ENCODE measurements around the gene SUPT5H. TPM values are rescaled to one million over a fixed set of nuclear protein-coding genes. Genes with fewer than 3 reads are reported as not detected.

Gene SUPT5H
- total and polyA plus RNA-seq, 8 donors: 61.7 to 127 (median 109) TPM

DNA sequence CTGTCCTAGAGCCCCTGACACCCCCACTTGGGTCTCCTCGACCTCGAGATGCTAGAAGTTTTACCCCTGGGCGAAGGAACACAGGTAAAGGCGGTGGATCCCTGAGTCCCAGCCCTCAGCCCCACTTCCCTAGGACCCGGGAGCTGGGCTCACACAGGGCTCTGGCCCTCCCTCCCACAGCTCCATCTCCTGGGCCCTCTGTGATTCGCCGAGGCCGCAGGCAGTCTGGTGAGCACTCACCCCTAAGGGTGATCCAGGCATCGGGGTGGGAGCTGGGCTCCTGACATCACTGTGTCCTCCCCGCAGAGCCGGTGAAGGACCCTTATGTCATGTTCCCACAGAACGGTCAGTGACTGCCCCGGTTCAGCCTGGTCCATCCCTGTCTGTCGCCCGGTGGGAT is 24.6 kb upstream of the SUPT5H start:
- intact Hi-C loops (cut with DNase I; ENCODE audit: low total_unique reads): no loop called here
- Histone ChIP-seq H3K27me3 (no peaks in the 10 kb centered on the region), H3K9me3 (no peaks in the 10 kb centered on the region), H3K4me3 (no peak overlapping the region), H3K36me3 (peaks cover 13 to 93% (median 81%) of the 10 kb centered on the region in 4 donors), H3K4me1 (peaks cover 0 to 16% (median 7%) of the 10 kb centered on the region in 4 donors), H3K27ac (no peak overlapping the region)
- no peak for DNase-seq
- 90 to 96% (median 91%) methylated on average over 10 to 15 of the region's 15 CpGs for WGBS, 5 donors
- TF ChIP-seq, protein P1, sequence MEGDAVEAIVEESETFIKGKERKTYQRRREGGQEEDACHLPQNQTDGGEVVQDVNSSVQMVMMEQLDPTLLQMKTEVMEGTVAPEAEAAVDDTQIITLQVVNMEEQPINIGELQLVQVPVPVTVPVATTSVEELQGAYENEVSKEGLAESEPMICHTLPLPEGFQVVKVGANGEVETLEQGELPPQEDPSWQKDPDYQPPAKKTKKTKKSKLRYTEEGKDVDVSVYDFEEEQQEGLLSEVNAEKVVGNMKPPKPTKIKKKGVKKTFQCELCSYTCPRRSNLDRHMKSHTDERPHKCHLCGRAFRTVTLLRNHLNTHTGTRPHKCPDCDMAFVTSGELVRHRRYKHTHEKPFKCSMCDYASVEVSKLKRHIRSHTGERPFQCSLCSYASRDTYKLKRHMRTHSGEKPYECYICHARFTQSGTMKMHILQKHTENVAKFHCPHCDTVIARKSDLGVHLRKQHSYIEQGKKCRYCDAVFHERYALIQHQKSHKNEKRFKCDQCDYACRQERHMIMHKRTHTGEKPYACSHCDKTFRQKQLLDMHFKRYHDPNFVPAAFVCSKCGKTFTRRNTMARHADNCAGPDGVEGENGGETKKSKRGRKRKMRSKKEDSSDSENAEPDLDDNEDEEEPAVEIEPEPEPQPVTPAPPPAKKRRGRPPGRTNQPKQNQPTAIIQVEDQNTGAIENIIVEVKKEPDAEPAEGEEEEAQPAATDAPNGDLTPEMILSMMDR (IDR thresholded peaks at IDR 0.05): no peak
- TF ChIP-seq POLR2A (IDR thresholded peaks at IDR 0.05) (no peak), POLR2AphosphoS5 (IDR thresholded peaks at IDR 0.05) (no peak), EP300 (IDR thresholded peaks at IDR 0.05) (no peak)

DNA sequence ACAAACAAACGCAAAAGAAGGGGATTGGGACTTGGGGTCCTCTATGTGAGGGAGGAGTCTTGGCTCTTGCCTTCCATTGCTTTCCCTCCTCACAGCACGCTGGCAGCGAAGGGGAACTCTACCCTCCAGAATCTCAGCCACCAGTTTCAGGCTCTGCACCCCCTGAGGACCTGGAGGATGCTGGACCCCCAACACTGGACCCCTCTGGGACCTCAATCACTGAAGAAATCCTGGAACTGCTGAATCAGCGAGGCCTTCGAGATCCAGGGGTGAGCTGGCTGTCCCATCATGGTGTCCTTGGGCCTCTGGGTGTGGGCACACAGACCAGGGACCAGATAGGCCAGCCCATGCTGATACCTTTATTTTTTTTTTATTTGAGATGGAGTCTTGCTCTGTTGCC is 23.4 kb upstream of the SUPT5H start:
- Histone ChIP-seq H3K36me3 (peaks cover 13 to 83% (median 77%) of the 10 kb centered on the region in 4 donors), H3K4me3 (no peak overlapping the region), H3K27me3 (no peaks in the 10 kb centered on the region), H3K9me3 (no peaks in the 10 kb centered on the region), H3K27ac (no peak overlapping the region), H3K4me1 (peaks cover 0 to 3% (median under 1%) of the 10 kb centered on the region in 4 donors)
- intact Hi-C loops (cut with DNase I; ENCODE audit: low total_unique reads): no loop called here
- DNase-seq: no peak
- TF ChIP-seq, protein P1 (IDR thresholded peaks at IDR 0.05): no peak
- TF ChIP-seq POLR2AphosphoS5 (IDR thresholded peaks at IDR 0.05): no peak
- TF ChIP-seq EP300 (IDR thresholded peaks at IDR 0.05): no peak
- no peak for TF ChIP-seq POLR2A (IDR thresholded peaks at IDR 0.05)
- 89 to 97% (median 94%) methylated on average over 5 of the region's 5 CpGs for WGBS, 5 donors

DNA sequence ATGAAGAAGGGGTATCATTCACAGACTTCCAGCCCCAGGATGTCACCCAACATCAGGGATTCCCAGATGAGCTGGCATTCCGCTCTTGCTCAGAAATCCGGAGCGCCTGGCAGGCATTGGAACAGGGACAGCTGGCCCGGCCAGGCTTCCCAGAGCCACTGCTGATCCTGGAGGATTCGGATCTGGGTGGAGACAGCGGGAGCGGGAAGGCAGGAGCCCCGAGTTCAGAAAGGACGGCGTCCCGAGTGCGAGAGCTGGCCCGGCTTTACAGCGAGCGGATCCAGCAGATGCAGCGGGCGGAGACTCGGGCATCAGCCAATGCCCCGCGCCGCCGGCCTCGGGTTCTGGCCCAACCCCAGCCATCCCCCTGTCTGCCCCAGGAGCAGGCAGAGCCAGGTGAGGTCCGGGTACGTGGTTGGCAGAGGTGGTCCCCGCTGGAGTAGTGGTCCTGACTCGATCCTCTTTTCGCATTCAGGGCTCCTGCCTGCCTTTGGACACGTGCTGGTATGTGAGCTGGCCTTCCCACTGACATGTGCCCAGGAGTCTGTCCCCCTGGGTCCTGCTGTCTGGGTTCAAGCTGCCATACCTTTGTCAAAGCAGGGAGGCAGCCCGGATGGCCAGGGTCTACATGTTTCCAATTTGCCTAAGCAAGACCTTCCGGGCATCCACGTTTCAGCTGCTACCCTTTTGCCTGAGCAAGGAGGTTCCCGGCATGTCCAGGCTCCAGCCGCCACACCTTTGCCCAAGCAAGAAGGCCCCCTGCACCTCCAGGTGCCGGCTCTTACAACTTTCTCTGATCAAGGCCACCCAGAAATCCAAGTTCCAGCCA is 21.9 kb upstream of the SUPT5H start:
- no peak overlapping the region for H3K27ac ChIP-seq
- intact Hi-C loops (cut with DNase I; ENCODE audit: low total_unique reads): no loop called here
- DNase-seq: no peak
- peaks cover 8 to 69% (median 65%) of the 10 kb centered on the region in 4 donors for H3K36me3 ChIP-seq
- H3K4me1 ChIP-seq: peaks cover 7 to 11% (median 10%) of the 10 kb centered on the region in 4 donors
- H3K27me3 ChIP-seq: no peaks in the 10 kb centered on the region
- 88 to 92% (median 90%) methylated on average over 34 to 35 of the region's 35 CpGs for whole genome bisulfite sequencing, 5 donors
- H3K9me3 ChIP-seq: no peaks in the 10 kb centered on the region
- TF ChIP-seq POLR2A (IDR thresholded peaks at IDR 0.05) (no peak), POLR2AphosphoS5 (IDR thresholded peaks at IDR 0.05) (no peak), EP300 (IDR thresholded peaks at IDR 0.05) (no peak)
- TF ChIP-seq, protein P1 (IDR thresholded peaks at IDR 0.05): no peak
- H3K4me3 ChIP-seq: no peak overlapping the region

DNA sequence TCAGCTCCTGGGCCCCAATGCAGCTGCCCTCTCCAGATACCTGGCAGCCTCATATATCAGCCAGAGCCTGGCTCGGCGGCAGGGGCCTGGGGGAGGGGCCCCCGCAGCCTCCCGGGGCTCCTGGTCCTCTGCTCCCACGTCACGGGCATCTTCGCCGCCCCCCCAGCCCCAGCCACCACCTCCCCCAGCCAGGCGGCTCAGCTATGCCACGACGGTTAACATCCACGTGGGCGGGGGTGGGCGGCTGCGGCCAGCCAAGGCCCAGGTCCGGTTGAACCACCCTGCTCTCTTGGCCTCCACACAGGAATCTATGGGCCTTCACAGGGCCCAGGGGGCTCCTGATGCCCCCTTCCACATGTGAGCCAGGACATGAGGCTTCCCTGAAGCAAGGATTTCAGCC is 20.4 kb upstream of the SUPT5H start:
- H3K27ac ChIP-seq: no peak overlapping the region
- TF ChIP-seq, protein P1 (IDR thresholded peaks at IDR 0.05): no peak
- no peak for TF ChIP-seq POLR2A (IDR thresholded peaks at IDR 0.05)
- TF ChIP-seq EP300 (IDR thresholded peaks at IDR 0.05): no peak
- no peak for TF ChIP-seq POLR2AphosphoS5 (IDR thresholded peaks at IDR 0.05)
- intact Hi-C loops (cut with DNase I; ENCODE audit: low total_unique reads): no loop called here
- DNase-seq: no peak
- H3K27me3 ChIP-seq: no peaks in the 10 kb centered on the region
- no peak overlapping the region for H3K4me3 ChIP-seq
- 75 to 83% (median 81%) methylated on average over 8 to 16 of the region's 16 CpGs for WGBS, 5 donors
- H3K36me3 ChIP-seq: peaks cover 0 to 55% (median 51%) of the 10 kb centered on the region in 4 donors
- no peaks in the 10 kb centered on the region for H3K9me3 ChIP-seq
- H3K4me1 ChIP-seq: peaks cover 17 to 24% (median 21%) of the 10 kb centered on the region in 4 donors
